Measurements from ENCODE around the gene POU3F2. TPM values are rescaled to one million over a fixed set of nuclear protein-coding genes. Genes with fewer than 3 reads are reported as not detected.

The POU3F2 gene
- total RNA-seq, 4 donors from 2014 or later: not detected

DNA sequence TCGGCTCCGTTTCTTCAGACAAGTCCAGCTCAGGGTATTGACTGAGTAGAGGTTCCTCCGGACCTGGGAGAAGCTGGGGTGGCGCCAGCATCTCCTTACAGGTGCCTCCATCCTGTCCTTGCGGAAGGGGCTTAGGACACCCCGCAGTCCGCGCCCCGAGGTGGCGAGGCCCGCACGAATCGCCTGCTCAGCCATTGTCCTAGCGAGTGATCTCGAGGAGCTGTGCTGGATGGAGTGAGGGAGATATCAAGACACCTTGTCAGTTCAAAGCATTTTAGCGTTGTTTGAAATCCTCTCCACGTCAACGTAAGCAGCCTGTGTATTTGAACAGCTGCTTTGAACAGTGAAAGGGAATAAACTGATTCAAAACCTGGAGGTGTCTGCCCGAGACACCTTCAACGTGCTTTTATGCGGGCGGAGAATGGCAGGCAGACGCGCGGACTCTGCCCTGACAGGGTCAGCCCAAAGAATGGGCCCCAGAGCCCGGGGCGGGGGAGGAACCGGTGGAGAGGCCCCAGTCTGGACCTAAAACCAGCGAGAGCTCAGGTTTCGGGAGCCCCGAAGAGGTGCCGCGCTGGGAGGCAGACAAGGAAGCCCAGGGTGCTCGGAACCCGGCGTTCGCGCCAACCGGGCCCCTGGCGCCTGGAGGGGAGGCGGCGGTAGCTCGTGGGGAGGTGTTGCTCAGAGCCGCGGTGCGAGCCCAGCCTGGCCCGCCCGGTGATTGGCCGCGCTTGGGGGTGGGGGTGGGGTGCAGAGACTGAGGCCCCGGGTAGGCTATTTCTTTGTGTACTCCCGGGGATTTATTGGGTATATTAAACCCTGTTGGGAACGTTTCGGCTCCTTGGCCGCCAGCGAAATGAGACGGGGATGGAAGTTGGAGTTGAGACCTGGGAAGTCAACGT, 3.1 kb upstream of the POU3F2 start:
- TF ChIP-seq, protein P1, sequence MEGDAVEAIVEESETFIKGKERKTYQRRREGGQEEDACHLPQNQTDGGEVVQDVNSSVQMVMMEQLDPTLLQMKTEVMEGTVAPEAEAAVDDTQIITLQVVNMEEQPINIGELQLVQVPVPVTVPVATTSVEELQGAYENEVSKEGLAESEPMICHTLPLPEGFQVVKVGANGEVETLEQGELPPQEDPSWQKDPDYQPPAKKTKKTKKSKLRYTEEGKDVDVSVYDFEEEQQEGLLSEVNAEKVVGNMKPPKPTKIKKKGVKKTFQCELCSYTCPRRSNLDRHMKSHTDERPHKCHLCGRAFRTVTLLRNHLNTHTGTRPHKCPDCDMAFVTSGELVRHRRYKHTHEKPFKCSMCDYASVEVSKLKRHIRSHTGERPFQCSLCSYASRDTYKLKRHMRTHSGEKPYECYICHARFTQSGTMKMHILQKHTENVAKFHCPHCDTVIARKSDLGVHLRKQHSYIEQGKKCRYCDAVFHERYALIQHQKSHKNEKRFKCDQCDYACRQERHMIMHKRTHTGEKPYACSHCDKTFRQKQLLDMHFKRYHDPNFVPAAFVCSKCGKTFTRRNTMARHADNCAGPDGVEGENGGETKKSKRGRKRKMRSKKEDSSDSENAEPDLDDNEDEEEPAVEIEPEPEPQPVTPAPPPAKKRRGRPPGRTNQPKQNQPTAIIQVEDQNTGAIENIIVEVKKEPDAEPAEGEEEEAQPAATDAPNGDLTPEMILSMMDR (IDR thresholded peaks at IDR 0.05; ENCODE audit: low read depth): no peak

DNA sequence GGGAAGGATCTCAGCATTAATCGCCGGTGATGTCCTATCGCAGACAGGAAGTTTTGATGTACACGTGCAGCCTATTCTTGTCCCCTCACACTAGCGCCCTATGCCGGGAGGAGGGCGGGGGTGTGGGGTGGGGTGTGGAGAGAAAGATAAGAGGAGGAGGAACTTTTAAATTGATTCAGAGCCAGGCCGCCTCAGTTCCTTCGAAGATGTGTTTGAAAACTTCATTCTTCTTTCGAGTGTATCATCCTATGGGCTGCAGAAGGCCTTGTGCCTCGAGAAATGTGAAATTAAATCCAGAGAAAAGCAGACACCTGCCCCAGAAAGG, 2.5 kb upstream of the POU3F2 start:
- TF ChIP-seq, protein P1 (IDR thresholded peaks at IDR 0.05; ENCODE audit: low read depth): no peak

DNA sequence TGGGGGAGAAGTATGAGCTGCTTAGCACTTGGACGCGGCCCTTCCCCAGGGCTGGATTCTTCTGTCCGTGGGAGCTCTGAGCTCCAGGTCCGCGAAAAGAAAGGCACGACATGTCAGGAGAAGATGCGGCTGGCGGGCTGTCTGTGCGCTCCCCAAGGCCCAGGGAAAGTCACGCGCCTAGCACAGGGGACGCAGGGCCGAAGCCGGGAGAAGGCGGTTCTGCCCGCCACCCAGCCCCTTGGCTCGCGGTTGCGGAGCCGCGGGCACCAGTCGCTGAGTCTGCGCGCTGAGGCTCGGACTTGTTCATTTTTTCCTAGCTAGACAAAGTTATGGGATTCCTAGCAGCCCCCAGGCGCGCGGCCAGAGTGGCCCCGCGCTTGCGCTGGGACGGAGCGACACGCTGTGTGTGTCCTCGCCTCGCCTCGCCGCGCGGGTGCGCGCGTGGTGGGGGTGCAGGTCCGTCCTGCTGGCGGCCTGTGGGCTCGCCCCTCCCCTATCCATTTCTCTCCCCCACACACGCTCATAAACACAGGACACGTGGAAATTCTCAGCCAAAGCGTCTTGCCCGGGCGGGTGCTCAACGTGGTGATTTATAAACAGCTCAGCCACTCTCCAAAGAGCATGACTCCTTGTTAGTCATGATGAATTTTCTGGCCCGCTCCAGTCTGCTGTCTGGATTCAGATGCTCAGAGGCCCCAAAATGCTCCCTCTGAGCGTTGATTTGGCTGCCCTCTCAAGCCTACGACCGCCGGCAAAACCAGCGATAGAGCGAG, 1.9 kb upstream of the POU3F2 start:
- TF ChIP-seq, protein P1 (IDR thresholded peaks at IDR 0.05; ENCODE audit: low read depth): no peak

DNA sequence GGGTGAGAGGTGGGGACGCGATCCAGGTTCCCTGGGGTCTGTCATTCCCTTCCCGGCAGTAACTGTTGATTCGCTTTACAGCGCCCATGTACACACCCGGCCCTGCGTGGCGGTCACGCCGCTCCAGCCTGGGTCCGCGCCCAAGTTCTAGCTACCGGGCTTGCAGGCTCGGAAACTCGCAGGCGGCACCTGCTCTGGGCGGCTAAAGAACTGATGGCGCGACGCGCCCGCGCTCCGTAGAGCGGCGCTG, 1.4 kb upstream of the POU3F2 start:
- TF ChIP-seq, protein P1 (IDR thresholded peaks at IDR 0.05; ENCODE audit: low read depth): no peak

DNA sequence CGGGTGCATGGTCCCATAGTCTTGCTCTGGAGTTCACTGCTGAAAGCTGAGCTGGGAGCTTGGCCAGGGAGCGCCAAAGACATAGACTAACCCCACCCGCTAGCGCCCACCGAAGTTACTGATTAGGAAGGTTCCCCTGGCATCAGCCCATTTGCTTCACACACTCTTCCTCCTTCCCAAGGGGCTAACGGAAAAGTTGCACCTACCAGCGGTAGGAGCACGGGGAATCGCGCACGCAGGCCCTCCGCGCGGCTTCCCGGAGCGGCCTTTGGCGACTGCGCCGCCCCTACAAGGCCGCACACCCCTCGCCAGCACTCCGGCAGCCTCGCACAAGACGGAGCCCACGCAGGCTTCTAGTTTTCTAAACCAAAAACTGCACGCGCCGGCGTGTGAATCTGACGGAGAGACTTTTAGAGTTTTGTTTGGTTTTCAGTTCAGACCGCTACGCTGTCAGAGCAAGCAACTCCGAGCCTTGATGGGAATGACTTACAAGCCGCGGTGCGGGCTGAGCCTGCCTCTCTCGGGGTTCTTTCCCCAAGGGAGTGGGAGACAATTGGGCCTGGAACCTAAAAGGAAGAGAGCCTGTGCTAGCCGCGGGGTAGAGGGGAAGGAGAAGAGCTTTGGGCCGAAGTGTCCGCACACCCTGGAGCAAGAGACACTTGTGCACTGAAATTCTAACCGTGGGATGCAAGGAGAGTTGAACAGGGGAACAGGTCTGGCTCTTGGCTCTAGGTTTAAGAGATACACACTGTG, 891 bp upstream of the POU3F2 start:
- TF ChIP-seq, protein P1 (IDR thresholded peaks at IDR 0.05; ENCODE audit: low read depth): no peak

DNA sequence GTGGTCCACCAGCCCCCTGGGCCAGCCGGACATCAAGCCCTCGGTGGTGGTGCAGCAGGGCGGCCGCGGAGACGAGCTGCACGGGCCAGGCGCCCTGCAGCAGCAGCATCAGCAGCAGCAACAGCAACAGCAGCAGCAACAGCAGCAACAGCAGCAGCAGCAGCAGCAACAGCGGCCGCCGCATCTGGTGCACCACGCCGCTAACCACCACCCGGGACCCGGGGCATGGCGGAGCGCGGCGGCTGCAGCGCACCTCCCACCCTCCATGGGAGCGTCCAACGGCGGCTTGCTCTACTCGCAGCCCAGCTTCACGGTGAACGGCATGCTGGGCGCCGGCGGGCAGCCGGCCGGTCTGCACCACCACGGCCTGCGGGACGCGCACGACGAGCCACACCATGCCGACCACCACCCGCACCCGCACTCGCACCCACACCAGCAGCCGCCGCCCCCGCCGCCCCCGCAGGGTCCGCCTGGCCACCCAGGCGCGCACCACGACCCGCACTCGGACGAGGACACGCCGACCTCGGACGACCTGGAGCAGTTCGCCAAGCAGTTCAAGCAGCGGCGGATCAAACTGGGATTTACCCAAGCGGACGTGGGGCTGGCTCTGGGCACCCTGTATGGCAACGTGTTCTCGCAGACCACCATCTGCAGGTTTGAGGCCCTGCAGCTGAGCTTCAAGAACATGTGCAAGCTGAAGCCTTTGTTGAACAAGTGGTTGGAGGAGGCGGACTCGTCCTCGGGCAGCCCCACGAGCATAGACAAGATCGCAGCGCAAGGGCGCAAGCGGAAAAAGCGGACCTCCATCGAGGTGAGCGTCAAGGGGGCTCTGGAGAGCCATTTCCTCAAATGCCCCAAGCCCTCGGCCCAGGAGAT, 1.0 kb downstream of the POU3F2 start:
- TF ChIP-seq, protein P1 (IDR thresholded peaks at IDR 0.05; ENCODE audit: low read depth): no peak
